Measurements from ENCODE around the gene CORIN. TPM values are rescaled to one million over a fixed set of nuclear protein-coding genes. Genes with fewer than 3 reads are reported as not detected.

The CORIN gene
- total RNA-seq, 1 donor from 2014 or later: 0.61 TPM

DNA sequence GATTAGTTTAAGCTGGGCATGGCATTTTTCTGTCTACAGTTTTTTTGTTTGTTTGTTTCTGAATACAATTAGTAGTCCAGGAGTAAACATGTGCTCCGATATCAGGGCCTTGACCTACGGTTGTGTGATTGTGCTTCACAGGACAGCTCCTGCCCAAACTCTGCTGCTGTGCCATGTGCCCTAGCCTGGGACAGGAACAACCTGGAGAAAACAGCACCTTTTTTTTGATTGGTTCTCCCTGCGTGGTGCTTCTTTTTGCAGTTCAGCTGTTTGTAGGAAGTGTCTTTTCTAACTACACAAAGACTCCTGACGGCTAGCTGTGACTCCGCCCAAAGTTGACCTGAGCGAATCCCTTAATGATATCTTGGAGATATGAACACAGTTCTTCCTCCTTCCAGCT, 194.0 kb downstream of the CORIN start:
- DNase-seq (ENCODE audit: low spot score): no peak

DNA sequence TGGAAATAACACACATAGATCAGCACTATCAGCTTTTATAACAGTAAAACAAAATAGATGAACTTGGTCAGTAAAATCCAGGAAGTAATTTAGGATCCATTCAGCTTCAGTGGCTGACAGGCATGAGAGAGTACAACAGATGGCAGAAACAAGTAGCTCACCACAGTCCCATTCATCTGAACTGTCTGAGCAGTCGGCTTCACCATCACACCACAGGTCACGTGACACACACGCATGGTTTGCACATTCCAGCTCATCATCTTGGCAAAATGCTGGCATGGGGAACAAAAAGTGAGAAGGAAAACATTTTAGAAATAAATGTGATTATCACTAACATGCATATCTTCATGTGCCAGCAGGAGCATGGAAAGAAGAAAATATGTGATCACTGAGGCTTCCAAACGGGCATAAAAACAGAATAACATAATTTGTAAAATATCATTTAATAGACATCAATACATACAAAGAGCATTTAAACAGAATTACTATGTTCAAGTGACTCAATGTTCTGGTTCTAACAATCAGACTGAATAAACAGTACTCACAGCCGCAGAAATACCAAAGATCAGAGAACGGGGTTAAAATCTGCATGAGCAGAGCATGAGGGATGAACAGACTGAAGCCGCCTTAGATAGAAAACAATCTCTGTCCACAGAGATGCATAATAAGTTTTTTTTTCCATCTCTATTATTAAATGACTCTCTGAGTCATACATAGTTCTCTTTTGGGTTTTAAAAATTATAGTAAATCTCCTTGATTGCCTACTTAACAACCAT, 194.7 kb downstream of the CORIN start:
- DNase-seq (ENCODE audit: low spot score): no peak

DNA sequence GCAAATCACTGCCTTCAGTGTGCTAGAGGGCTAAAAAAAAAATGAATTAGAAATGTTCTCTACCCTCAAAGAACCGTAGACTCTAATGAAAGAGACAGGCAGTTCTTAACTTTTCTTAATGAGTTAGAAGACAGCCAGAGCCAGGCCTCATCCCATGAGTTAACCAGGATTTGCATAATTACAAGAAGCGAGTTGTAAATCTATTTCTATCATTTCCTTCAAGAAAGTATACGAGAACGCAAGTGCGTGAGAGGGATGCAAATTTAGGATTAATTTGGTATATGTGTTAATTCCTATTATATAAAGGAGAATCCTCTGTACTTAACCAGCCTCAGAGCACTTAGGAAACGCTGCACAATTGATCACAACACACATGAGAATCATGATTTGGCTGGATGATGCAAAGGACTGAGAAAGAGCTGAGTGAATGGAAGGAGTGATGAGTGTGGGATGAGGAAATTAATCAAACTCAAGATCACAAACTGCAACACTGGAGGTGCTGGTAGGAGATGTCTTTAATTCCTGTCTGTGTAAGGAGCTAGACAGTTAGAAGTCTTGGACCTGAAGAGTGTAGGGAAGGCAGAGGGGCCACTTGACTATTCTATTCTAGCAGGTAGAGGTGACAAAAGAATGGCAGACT, 195.6 kb downstream of the CORIN start:
- no peak for DNase-seq (ENCODE audit: low spot score)

DNA sequence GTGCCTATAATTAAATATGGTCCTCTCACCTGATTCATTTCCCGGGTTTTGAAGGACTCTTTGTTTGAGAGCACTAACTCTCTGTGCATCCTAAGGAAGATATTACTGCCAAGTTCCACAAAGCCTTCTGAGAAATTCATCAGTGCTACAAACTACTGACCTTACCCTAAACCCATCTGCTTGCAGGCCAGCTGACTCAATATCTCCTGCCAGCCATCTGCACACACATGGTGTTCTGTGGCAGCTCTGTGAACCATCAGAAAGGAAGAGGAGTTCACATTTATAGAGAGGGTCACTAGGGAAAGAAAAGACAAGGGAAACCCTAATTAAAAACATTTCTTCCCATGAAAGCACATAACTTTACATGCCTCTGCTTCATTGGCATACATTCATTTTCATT, 196.1 kb downstream of the CORIN start:
- no peak for DNase-seq (ENCODE audit: low spot score)

DNA sequence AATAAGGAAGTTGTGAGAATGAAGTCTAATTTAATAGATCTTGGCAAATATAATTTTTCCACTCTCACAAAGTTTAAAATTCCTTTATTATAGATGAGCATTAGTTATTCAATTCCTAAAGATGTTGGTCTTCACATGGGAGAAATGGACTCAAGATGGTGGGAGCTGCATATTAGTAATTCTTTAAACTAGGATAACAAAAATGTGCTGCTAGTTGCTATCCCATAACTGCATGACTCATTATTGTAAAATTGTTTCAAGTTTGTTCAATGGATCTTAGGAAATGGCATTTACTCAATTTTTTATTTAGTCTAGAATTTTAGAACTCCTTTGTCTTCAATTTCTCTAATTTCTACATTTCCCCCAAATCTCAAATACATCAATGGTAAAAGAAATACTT, 197.0 kb downstream of the CORIN start:
- no peak for DNase-seq (ENCODE audit: low spot score)

DNA sequence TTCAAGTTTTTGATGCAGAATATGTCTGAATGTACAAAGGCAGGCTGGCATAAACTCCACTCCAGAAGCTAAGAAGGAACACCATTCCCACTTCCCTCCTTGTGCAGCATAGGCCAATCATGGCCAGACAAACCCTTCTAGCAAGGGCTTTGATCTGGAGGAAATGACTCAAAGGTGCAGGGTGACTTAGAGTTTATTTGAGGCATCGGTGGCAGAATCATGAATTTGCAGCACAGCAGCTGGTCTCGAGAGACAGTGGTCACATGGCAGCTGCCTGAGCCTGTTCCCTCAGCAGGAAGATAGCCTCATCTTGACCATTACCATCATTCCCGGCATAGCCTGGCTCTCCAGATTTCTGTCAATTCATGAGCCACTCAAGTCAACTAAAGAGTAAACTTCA, 198.3 kb downstream of the CORIN start:
- no peak for DNase-seq (ENCODE audit: low spot score)

DNA sequence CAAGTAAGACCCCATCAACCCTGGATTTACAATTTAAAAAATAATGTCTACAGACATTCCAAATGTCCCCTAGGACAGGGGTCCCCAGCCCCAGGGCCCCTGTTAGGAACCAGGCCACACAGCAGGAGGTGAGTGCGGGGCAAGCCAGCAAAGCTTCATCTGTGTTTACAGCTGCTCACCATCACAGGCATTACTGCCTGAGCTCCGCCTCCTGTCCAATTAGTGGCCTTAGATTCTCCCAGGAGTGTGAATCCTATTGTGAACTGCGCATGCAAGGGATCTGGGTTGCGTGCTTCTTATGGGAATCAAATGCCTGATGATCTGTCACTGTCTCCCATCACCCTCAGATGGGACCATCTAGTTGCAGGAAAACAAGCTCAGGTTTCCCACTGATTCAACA, 206.7 kb downstream of the CORIN start:
- no peak for DNase-seq (ENCODE audit: low spot score)

DNA sequence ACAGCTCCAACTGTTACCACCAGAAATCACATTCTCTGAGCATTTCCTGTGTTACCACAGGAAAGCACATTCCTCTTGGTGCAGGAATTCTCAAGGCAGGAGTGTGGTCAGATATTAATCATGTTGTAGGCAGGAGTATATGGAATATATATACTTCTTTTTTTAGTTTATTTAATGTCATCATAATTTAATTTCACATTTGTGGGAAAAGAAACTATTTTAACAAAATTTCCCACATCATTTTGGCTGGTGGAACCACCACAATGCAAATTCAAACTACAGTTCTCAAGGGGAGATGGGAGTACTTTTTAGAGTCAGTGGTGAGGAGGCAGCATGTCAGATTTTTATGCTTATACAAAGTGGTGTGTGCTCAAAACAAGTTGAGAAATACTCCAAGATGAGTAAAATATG, 213.8 kb downstream of the CORIN start:
- DNase-seq (ENCODE audit: low spot score): no peak

DNA sequence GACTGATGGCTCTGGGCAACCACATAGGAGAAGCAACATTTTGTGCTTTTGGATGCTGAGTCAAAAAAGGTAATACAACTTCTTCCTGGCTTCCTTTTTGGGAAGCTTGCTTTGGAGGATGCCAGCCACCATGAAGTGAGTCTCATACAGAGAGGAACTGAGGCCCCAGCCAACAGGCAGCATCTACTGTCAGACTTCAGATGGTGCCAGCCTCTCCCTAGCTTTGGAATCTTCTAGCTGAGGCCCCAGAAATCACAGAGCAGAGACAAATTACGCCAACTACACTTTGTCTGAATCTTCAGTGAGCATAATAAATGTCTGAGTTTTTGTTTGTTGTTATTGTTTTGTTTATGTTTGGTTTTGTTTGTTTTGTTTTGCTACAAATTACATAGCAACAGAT, 216.7 kb downstream of the CORIN start:
- DNase-seq (ENCODE audit: low spot score): no peak

DNA sequence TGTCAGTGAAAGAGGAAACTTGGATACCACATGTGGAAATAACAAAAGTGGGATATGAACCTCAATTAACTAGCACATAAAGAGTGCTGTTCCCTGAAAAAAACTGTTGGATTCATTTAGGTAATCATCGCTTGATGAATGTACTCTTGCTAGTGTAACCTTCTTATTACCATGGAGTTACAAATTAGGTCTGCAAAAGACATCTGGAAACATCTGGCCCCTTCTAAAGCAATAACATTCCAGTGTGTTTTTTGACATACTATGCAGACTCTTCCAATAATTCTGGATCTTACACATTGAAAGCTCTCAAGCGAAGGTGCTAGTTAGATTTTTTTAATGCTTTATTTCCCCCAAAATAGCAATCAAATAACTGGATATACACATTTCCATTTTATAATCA, 218.2 kb downstream of the CORIN start:
- no peak for DNase-seq (ENCODE audit: low spot score)

DNA sequence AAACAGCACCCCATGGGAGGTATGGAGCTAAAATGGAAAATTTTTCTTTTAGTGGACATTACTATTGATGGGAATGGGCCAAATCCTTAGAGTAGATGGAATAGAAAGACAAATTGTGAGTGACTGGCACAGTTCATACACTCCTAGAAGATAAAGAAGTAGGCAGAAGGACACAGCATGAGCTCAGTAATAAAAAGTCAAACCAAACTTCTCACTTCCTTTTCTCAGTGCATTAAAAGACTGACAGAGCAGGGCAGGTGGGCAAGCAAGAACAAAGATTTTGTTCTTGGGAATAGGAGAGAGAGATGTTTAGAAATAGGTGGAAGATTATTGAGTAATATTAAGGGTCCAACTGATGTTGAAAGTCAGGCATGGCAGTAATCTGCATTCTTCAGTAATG, 220.3 kb downstream of the CORIN start:
- no peak for DNase-seq (ENCODE audit: low spot score)

DNA sequence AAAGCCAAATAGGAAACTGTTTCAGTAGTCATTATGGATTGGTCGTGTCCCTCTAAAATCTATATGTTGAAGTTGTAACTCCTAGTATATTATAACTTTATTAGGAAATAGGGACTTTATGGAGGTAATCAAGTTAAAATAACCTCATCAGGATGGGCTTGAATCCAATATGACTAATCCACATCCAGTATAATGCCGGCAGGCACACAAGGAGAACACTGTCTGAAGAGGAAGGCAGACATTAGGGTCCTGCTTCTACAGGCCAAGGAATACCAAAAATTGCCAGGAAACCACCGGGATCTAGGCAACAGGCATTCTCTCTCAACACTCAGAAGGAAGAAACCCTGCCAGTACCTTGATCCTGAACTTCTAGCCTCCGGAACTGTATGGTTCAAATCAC, 222.5 kb downstream of the CORIN start:
- no peak for DNase-seq (ENCODE audit: low spot score)

DNA sequence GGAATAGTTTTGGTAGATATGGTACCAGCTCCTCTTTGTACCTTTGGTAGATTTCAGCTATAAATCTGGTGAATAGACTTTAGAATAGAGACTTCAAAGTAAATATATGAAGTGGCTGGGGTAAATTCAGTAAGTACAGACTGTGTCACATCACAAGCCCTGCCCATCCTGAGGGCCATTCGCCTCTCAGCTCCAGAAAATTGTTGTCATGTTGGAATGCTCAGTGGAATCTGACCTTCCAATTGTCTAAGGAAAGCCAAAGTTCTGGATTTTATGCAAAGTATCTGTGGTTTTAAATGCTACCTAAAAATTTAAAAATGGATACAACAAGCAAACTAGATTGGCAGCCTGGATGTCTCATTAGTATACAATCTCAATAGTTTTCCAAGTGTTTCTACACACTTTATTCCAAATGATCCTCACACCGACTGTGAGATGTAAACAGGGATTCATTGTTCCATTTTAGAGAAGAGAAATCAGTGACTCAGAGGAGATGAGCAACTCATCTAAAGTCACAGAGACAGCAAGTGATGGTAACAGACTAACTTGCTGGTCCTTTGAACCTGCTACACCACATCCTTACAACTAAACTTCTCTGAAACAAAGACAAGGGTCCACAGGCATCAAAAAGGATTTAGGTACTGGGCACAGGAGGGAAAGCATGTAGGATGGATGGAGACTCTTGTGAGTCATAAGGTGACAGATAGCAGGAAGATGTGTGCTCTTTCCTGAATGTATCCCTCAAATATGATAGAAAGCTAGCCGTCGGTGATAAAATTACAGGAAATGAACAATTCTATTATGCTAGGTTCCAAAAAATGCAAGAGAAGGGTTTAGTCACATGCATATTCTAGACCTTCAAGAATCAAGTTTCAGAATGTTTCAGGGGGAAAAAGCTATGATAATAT, 225.5 kb downstream of the CORIN start:
- DNase-seq (ENCODE audit: low spot score): no peak

DNA sequence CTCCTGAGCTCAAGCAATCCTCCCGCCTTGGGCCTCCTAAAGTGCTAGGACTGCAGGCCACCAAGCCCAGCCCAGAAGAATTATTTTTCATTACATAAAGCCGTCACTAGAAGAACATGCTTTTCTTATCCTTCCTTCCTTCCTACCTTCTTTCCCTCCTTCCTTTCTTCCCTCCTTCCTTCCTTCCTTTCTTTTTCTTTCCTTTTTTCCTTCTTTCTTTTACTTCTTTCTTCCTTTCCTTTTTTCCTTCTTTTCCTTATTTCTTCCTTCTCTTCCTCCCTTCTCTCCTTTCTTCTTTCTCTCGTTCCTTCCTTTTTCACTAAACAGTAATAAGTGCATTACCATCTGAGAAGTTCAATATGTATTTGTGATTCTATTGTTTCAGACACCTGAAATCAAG, 231.4 kb downstream of the CORIN start:
- DNase-seq (ENCODE audit: low spot score): no peak

DNA sequence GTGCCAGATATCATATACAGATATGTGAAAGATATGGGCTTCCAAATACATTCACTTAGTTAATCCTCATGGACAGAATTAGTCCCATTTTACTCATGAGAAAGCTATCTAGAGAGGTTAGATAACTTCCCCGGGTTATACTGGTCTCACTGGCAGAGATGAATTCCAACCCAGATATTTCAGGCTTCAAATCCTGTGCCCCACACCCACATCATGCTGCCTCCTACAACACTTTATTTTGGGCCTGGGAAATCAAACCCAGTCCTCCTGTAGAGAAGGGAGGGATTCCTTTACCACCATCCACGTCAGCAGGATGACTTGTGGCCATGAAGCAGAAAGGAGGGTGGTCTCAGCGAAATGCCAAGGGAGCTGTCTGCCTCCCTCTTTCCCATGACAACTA, 239.0 kb downstream of the CORIN start:
- DNase-seq (ENCODE audit: low spot score): no peak

DNA sequence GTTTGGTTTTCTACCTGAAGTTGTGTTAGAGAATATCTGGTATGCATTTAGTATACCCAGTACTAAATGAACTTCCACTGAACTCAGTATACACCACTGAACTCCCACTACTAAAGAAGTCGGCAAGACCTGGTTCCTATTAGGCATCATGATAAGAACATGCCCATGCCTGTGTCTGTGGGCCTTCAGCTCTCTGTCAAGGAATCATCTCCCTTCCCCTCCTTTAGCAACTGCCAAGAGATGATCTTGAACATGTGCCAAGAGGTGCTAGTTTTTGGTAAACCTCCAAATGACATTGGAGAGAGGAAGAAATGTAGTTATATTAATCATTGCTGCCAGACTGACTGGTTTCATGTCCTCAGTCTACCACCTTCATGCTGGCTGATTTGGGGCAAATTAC, 239.5 kb downstream of the CORIN start:
- no peak for DNase-seq (ENCODE audit: low spot score)

DNA sequence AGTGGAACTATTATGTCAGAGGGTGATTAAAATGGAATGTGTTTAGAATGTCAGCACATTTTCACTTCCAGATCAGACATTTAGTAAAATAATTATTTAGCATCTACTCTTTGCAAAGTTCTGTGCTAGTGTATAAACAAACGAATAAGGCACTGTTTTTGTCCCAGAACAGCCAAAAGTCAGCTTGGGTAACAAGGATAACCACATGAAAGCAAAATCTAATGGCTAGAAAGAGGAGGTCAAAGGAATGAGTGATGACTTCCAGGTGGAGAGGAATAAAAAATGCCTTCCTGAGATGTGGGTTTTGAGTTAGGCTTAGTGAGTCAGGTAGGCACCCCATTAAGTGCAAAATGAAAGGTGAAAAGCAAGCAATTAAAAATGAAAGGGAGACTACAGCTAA, 240.2 kb downstream of the CORIN start:
- no peak for DNase-seq (ENCODE audit: low spot score)

DNA sequence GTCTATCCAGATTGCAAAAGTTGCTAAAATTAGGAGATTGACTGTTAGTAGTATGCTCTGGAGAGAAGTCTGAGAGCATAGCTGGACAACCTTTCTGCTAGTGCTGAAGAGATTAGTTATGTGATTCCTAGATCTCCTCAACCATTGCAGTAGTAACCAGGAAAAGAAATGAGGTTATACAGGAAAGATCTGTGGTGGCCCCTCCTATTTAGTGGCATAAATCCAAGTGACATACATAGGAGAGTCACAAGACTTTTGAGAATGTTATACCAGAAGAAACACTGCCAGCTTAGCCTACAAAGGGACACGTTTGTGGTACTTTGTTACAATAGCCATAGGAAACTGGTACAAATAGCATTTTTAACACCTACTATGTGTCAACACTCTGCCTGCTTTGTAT, 247.5 kb downstream of the CORIN start:
- no peak for DNase-seq (ENCODE audit: low spot score)

DNA sequence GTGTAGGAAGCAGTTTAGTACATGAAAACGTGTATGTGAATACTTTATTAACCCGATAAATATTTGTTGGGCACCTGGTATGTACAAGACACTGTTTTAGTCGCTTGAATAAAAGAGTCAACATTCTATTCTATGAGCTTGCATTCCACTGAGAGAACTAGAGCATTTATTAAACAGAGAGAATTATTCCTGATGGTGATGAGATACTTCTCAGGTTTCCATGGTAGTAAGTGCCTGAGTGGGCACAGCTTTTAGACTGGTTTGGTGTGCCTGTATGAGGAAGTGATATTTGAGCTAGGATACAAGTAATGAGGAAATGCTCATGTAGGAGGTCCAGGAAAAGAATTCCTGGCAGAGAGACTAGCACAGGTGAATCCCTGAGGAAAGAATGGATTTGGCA, 258.6 kb downstream of the CORIN start:
- DNase-seq (ENCODE audit: low spot score): no peak

DNA sequence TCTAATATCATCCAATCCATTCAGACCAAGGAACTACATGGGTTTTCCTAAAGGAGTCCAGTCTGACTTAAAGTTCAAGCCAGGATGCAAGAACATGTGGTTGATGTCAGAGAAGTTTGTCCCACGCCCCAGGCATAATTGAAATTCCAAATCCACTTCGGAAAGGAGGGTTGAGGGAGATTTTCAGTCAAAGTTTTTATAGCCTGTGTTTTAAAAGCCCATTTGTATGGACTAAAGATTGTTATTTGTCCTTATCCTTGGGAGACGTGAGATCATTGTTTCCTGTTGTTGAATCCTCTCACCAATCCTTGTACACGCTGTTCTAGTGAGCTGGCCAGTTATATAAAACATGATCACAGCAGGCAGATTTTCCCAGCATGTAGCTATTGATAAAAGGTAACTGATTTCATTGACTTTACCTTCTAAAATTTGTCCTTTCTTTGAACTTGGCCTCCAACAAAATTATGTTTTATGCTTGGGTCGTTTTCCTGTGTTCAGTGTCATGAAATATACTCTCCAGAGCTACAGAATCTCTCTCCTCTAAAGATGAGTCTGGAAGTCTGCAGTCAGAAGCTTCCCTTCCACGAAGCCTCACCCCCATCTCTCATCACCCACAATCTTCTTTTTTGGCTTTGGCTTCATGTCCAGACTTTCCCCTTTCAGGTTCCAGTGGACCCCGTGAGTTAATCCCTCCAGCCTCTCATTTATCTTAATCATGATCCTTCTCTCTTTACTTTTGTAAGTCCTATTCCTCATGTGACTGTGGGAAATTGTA, 259.9 kb downstream of the CORIN start:
- no peak for DNase-seq (ENCODE audit: low spot score)

DNA sequence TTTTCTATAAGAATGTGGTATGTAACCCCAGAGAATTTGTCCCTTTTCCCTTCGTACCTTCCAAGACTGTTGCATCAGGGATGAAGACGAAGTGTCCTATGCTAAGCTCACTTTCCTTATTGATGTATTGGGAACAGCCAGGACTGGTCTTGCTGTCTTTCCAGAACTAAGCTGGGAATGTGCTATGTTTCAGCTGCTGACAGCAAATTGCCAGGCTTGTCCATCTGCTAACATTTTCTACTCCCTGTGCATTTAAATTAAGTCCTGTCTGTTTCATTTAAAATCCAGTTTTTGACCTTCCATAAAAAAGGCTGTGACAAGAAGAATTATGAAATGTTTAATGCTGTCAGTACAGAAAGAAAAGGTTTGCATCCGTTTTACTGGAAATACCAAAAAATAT, 264.9 kb downstream of the CORIN start:
- no peak for DNase-seq (ENCODE audit: low spot score)
